Hepatocyte (in vitro differentiated cells): ENCODE results near the gene WASF2. TPM values are rescaled to one million over a fixed set of nuclear protein-coding genes. Genes with fewer than 3 reads are reported as not detected.

ENCODE experiments used
- DNase-seq: peaks from one replicate; pipeline ENCODE4 v3.0.0-alpha.2; 2016; ENCODE audit warnings: low spot score
- H2AFZ ChIP-seq: fragments of 200-600 bp; sonication (generic); 2 replicates; pipeline ENCODE4 v1.6.0; 2016; ENCODE audit warnings: antibody characterized with exemption, mild to moderate bottlenecking
- H3K27ac ChIP-seq: fragments of 200-600 bp; sonication (generic); 2 replicates; pipeline ENCODE4 v1.5.1; 2016; ENCODE audit warnings: mild to moderate bottlenecking
- H3K27me3 ChIP-seq: fragments of 200-600 bp; sonication (generic); 2 replicates; pipeline ENCODE4 v1.6.1; 2016
- H3K36me3 ChIP-seq: fragments of 200-600 bp; sonication (generic); replicated peaks from 2 replicates; pipeline ENCODE4 v1.5.1; 2016; ENCODE audit warnings: low read depth; ENCODE audit not compliant: insufficient read depth
- H3K4me1 ChIP-seq: fragments of 200-600 bp; sonication (generic); 2 replicates; pipeline ENCODE4 v1.5.1; 2016; ENCODE audit warnings: mild to moderate bottlenecking, moderate library complexity; ENCODE audit not compliant: insufficient read depth
- H3K4me2 ChIP-seq: fragments of 200-600 bp; sonication (generic); 2 replicates; pipeline ENCODE4 v1.6.0; 2016
- H3K4me3 ChIP-seq: fragments of 200-600 bp; sonication (generic); 2 replicates; pipeline ENCODE4 v1.5.1; 2016; ENCODE audit warnings: mild to moderate bottlenecking
- H3K79me2 ChIP-seq: fragments of 200-600 bp; sonication (generic); 2 replicates; pipeline ENCODE4 v1.6.0; 2017; ENCODE audit warnings: mild to moderate bottlenecking
- H3K9me2 ChIP-seq: fragments of 200-600 bp; sonication (generic); replicated peaks from 2 replicates; pipeline ENCODE4 v1.6.0; 2017; ENCODE audit warnings: mild to moderate bottlenecking; ENCODE audit not compliant: insufficient read depth
- H3K9me3 ChIP-seq: fragments of 200-600 bp; sonication (generic); 2 replicates; pipeline ENCODE4 v1.5.1; 2016; ENCODE audit warnings: low read depth, mild to moderate bottlenecking
- H4K20me1 ChIP-seq: fragments of 200-600 bp; sonication (generic); 2 replicates; pipeline ENCODE4 v1.6.0; 2016; ENCODE audit warnings: mild to moderate bottlenecking; ENCODE audit not compliant: insufficient read depth, poor library complexity, severe bottlenecking
- EZH2 ChIP-seq: fragments of 200-600 bp; sonication (generic); IDR thresholded peaks from 2 replicates; pipeline ENCODE4 v1.6.1; 2016; ENCODE audit warnings: antibody characterized with exemption, mild to moderate bottlenecking, borderline replicate concordance
- EZH2phosphoT487 ChIP-seq: fragments of 200-600 bp; sonication (generic); IDR thresholded peaks from one replicate; pipeline ENCODE4 v1.6.1; 2018; ENCODE audit warnings: antibody characterized with exemption, mild to moderate bottlenecking, low read depth, moderate library complexity; ENCODE audit not compliant: unreplicated experiment, severe bottlenecking
- WGBS: methylation state at CpG from one replicate; pipeline ENCODE4 v1.1.6; 2016; ENCODE audit warnings: low lambda C conversion rate; ENCODE audit errors: missing lambda C conversion rate; 5-methylcytosine and 5-hydroxymethylcytosine counted together
- polyA plus RNA-seq: library from polyadenylated mRNA; unstranded; fragments of >200 nt; fragmentation: Nextera tagmentation; extraction: Ambion mirVana; gene quantifications from 2 replicates; pipeline ENCODE4 v1.2.1, GENCODE V29; 2016
- total RNA-seq: library from RNA; depleted of rRNA; stranded (reverse); fragments of >200 nt; gene quantifications from 2 replicates; pipeline ENCODE4 v1.2.3, GENCODE V29; 2014
- TF ChIP-seq, protein P1 (sequence below): fragments of 200-600 bp; sonication (generic); IDR thresholded peaks from 2 replicates; pipeline ENCODE4 v1.5.1; 2016; ENCODE audit warnings: antibody characterized with exemption, mild to moderate bottlenecking; ENCODE audit not compliant: poor library complexity

The WASF2 gene
- total and polyA plus RNA-seq, 2 experiments from 2014 or later = 28.5 to 45.6 TPM

DNA sequence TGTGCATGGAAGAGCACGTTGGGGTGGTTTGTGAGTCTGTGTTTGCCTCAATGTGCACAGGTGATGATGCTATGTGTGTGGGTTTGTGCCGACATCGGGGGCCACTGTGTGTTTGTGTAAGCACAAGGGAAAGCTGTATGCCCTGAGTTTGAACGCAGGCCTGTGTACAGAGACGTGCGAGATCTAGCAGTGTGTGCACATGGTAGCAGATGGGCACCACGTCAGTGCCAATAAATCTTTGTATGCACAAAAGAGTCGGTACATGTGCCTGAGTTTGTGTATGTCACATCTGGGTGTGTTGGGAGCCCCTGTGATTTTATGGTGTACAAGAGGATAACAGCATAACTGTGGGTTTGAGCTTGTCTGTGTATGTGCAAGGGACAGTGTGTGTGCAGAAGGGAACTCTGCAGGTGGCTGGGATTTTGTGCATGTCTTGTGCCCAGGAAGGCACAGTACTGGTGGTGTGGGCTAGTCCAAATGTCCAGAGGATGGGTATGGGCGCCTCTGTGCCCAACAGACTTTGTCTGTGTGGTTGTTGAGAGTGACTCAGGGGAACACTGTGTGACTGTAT is 32.0 kb upstream of the WASF2 start:
- no peak for TF ChIP-seq EZH2phosphoT487
- TF ChIP-seq, protein P1, sequence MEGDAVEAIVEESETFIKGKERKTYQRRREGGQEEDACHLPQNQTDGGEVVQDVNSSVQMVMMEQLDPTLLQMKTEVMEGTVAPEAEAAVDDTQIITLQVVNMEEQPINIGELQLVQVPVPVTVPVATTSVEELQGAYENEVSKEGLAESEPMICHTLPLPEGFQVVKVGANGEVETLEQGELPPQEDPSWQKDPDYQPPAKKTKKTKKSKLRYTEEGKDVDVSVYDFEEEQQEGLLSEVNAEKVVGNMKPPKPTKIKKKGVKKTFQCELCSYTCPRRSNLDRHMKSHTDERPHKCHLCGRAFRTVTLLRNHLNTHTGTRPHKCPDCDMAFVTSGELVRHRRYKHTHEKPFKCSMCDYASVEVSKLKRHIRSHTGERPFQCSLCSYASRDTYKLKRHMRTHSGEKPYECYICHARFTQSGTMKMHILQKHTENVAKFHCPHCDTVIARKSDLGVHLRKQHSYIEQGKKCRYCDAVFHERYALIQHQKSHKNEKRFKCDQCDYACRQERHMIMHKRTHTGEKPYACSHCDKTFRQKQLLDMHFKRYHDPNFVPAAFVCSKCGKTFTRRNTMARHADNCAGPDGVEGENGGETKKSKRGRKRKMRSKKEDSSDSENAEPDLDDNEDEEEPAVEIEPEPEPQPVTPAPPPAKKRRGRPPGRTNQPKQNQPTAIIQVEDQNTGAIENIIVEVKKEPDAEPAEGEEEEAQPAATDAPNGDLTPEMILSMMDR = no peak
- TF ChIP-seq EZH2 = no peak
- Histone ChIP-seq H3K9me2 (no peaks in the 10 kb centered on the region), H3K9me3 (no peaks in the 10 kb centered on the region), H4K20me1 (no peaks in the 10 kb centered on the region), H2AFZ (no peak overlapping the region), H3K27ac (peak overlapping the region; percentile 99), H3K4me2 (peak overlapping the region; percentile 66), H3K36me3 (no peaks in the 10 kb centered on the region), H3K79me2 (peaks cover 23% of the 10 kb centered on the region), H3K4me3 (no peak overlapping the region), H3K4me1 (peaks cover 97% of the 10 kb centered on the region), H3K27me3 (no peaks in the 10 kb centered on the region)
- 86% methylated on average over 9 of the region's 9 CpGs for WGBS
- DNase-seq = no peak

DNA sequence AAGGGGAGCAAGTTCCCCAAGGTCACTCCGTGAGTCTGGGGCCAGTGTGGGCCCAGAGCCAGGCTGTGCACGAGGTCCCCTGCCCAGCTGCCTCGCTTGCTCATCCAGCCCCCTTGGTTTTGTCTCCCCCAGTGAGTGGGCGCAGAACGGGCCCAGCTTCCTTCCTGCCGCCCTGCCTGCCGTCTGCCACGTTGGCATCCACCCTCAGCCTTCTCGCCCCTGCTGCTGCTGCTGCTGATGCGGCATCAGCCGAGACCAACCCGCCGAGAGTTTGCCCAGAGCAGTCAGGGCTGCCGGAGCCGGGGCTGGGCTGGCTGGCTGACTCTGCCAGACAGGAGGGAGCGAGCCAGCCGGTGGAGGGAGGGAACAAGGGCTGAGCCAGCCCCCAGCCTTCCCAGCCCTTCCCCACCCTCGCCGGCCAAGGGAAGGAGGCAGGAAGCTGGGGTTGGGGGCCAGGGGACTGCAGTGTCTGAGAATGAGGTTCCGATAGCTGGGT is 31.4 kb upstream of the WASF2 start:
- H2AFZ ChIP-seq = no peak overlapping the region
- no peak overlapping the region for H3K4me3 ChIP-seq
- H3K4me2 ChIP-seq = peak overlapping the region; percentile 66
- H4K20me1 ChIP-seq = no peaks in the 10 kb centered on the region
- WGBS = 84% methylated on average over 20 of the region's 20 CpGs
- H3K27ac ChIP-seq = peak overlapping the region; percentile 99
- no peaks in the 10 kb centered on the region for H3K36me3 ChIP-seq
- DNase-seq = no peak
- peaks cover 20% of the 10 kb centered on the region for H3K79me2 ChIP-seq
- no peaks in the 10 kb centered on the region for H3K27me3 ChIP-seq
- H3K4me1 ChIP-seq = peaks cover 91% of the 10 kb centered on the region
- no peak for TF ChIP-seq EZH2
- TF ChIP-seq EZH2phosphoT487 = no peak
- TF ChIP-seq, protein P1 = no peak
- no peaks in the 10 kb centered on the region for H3K9me3 ChIP-seq
- no peaks in the 10 kb centered on the region for H3K9me2 ChIP-seq

- Histone ChIP-seq H3K36me3 (no peaks in the 10 kb centered on the region), H3K27ac (peak overlapping the region; percentile 99), H3K4me1 (peaks cover 84% of the 10 kb centered on the region), H2AFZ (no peak overlapping the region), H4K20me1 (no peaks in the 10 kb centered on the region), H3K9me3 (no peaks in the 10 kb centered on the region), H3K79me2 (peaks cover 13% of the 10 kb centered on the region), H3K27me3 (no peaks in the 10 kb centered on the region), H3K4me2 (peak overlapping the region; percentile 48), H3K9me2 (no peaks in the 10 kb centered on the region), H3K4me3 (no peak overlapping the region)
- TF ChIP-seq, protein P1 = no peak
- TF ChIP-seq EZH2 (no peak), EZH2phosphoT487 (no peak)
- 74% methylated on average over 4 of the region's 4 CpGs for WGBS
- DNase-seq = no peak
Observed at GRCh38 chr1:27520651-27521050, 30.7 kb upstream of the WASF2 start.
